Chondrocyte (in vitro differentiated cells): ENCODE data around the gene SRSF10. TPM values are rescaled to one million over a fixed set of nuclear protein-coding genes. Genes with fewer than 3 reads are reported as not detected.

Source experiments
- DNase-seq: peaks from one replicate; pipeline ENCODE4 v3.0.0; 2021; ENCODE audit warnings: mixed read lengths, low spot score
- H3K27ac Mint-ChIP-seq: one replicate; pipeline ENCODE4 v1.8.0; 2021; ENCODE audit warnings: mild to moderate bottlenecking, moderate library complexity, mixed read lengths; ENCODE audit not compliant: unreplicated experiment
- H3K27me3 Mint-ChIP-seq: 2 replicates; pipeline ENCODE4 v1.8.0; 2021; ENCODE audit warnings: low read depth, mixed read lengths
- H3K36me3 Mint-ChIP-seq: 2 replicates; pipeline ENCODE4 v1.8.0; 2021; ENCODE audit warnings: low read depth, mixed read lengths
- H3K4me1 Mint-ChIP-seq: 2 replicates; pipeline ENCODE4 v1.8.0; 2021; ENCODE audit warnings: low read depth, mild to moderate bottlenecking, mixed read lengths
- H3K4me3 Mint-ChIP-seq: one replicate; pipeline ENCODE4 v1.8.0; 2021; ENCODE audit warnings: mild to moderate bottlenecking, moderate library complexity, mixed read lengths; ENCODE audit not compliant: unreplicated experiment
- H3K9me3 Mint-ChIP-seq: 2 replicates; pipeline ENCODE4 v1.8.0; 2021; ENCODE audit warnings: low read depth, mixed read lengths
- CTCF ChIP-seq: fragments of 200-600 bp; sonication (generic); IDR thresholded peaks from 2 replicates; pipeline ENCODE4 v1.5.0; 2021; ENCODE audit warnings: antibody characterized with exemption, mild to moderate bottlenecking, moderate library complexity
- long read RNA-seq: library from polyadenylated mRNA; stranded (forward); transcript quantifications from one replicate; pipeline ENCODE4 v2.0.0, GENCODE V29; 2021
- total RNA-seq: library from RNA; stranded (reverse); gene quantifications from 3 replicates; pipeline ENCODE4 v1.2.1, GENCODE V29; 2021

The SRSF10 gene
- 86.0 to 113 TPM (median 92.0 TPM) in 3 replicates for total RNA-seq
- long read RNA-seq, partial matches to known transcripts: 2 of 33 reads
- long read RNA-seq, other reads (novel, unspliced or antisense): 28 of 33 reads

DNA sequence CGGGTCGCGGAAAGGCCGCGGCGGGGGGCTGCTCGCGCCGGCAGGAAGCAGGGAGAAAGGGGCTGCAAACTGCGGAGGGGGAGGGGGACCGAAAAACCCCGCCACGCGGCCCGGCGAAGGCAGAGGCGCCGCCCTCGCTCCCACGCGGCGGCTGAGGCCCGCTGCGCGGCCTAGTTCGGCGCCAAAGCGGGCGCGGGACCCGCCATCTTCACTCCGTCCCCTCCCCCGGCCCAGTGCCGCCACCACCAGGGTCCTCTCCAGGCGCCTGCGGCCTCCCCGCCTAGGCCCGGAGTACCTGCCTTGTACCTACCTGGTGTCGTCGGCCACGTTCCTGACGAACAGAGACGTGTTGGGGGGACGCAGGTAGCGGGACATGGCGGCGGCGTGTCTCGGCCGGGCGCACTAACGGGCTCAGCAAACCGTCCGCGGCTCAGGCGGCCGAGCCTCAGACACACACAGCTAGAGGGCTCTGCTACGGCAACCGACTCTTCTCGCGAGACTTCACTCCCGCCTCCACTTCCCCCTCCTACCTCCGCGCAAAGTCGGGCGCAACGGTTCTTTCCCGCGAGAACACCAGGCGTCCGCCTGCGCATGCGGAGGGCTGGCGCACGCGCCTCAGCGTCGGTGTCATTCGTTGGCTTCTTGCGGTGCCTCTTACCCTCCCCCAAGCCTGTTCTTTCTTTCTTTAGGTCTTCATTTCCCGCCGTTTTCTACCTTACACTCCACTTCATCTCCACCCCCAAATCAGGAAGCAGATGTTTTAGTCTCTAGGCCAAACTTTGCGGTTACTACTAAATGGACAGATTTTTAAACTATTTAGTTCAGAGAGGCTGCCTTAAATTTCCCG, at the start of gene SRSF10:
TSS of gene SRSF10 (minus strand) at position 447 of the 847 bp plus-strand sequence. CDS start at position 375, 72 bp downstream.
- peak; percentile 72 for TF ChIP-seq CTCF
- H3K27me3 Mint-ChIP-seq: no peaks in the 10 kb centered on the region
- peaks cover 70% of the 10 kb centered on the region for H3K4me1 Mint-ChIP-seq
- H3K4me3 Mint-ChIP-seq: peak within 1 kb of the TSS; percentile 94
- H3K36me3 Mint-ChIP-seq: peaks cover 6% of the 10 kb centered on the region
- no peaks in the 10 kb centered on the region for H3K9me3 Mint-ChIP-seq
- peak within 1 kb of the TSS; percentile 93 for H3K27ac Mint-ChIP-seq
- DNase-seq: peak; percentile 98

GRCh38 chr1:24027838-24028468, 47.8 kb upstream of the SRSF10 start:
- no peak overlapping the region for H3K4me3 Mint-ChIP-seq
- H3K27ac Mint-ChIP-seq: no peak overlapping the region
- peak; percentile 88 for TF ChIP-seq CTCF
- DNase-seq: no peak
- peaks cover 9% of the 10 kb centered on the region for H3K4me1 Mint-ChIP-seq
- H3K36me3 Mint-ChIP-seq: no peaks in the 10 kb centered on the region
- H3K27me3 Mint-ChIP-seq: no peaks in the 10 kb centered on the region
- H3K9me3 Mint-ChIP-seq: no peaks in the 10 kb centered on the region

GRCh38 chr1:24022581-24023361, 42.6 kb upstream of the SRSF10 start:
- DNase-seq: no peak
- Mint-ChIP-seq H3K9me3 (no peaks in the 10 kb centered on the region), H3K4me1 (peaks cover 53% of the 10 kb centered on the region), H3K27ac (peak overlapping the region; percentile 92), H3K36me3 (no peaks in the 10 kb centered on the region), H3K27me3 (no peaks in the 10 kb centered on the region), H3K4me3 (peak overlapping the region; percentile 1)
- TF ChIP-seq CTCF: no peak

GRCh38 chr1:24021403-24022266, 41.5 kb upstream of the SRSF10 start:
- Mint-ChIP-seq H3K4me3 (no peak overlapping the region), H3K27me3 (no peaks in the 10 kb centered on the region)

More at GRCh38 chr1:24021403-24022266, 41.5 kb upstream of the SRSF10 start:
- H3K36me3 Mint-ChIP-seq: no peaks in the 10 kb centered on the region
- TF ChIP-seq CTCF: no peak
- H3K9me3 Mint-ChIP-seq: no peaks in the 10 kb centered on the region
- DNase-seq: no peak
- H3K27ac Mint-ChIP-seq: peak overlapping the region; percentile 92
- H3K4me1 Mint-ChIP-seq: peaks cover 64% of the 10 kb centered on the region
